ENCODE data around the gene PHKB. TPM values are rescaled to one million over a fixed set of nuclear protein-coding genes. Genes with fewer than 3 reads are reported as not detected.

Gene PHKB
- total RNA-seq, 1 experiment from 2014 or later: 38.8 TPM

GRCh38 chr16:47636501-47637099 is 175.5 kb downstream of the PHKB start:
- no peak for DNase-seq
- Histone ChIP-seq H3K23me2 (ENCODE audit: insufficient read length, low read depth, low read length, poor library complexity, severe bottlenecking) (no peaks in the 10 kb centered on the region), H3K27ac (ENCODE audit: insufficient read length, low read depth, low read length) (no peak overlapping the region), H4K8ac (replicated peaks; ENCODE audit: insufficient read length, low read depth, low read length) (no peak overlapping the region), H3K23ac (ENCODE audit: insufficient read length, low read depth, low read length) (no peak overlapping the region), H3K79me1 (ENCODE audit: insufficient read depth, low read depth, low read length, poor library complexity, severe bottlenecking) (no peaks in the 10 kb centered on the region), H2BK5ac (ENCODE audit: insufficient read length, low read length) (no peak overlapping the region), H4K5ac (ENCODE audit: insufficient read length, low read depth, low read length) (no peak overlapping the region), H3K56ac (ENCODE audit: insufficient read length, low read depth, low read length) (no peak overlapping the region), H3K4me2 (ENCODE audit: insufficient read depth, insufficient read length, low read length) (no peak overlapping the region), H2AK5ac (ENCODE audit: insufficient read length, low read length) (no peak overlapping the region), H2BK20ac (ENCODE audit: low read depth, low read length, poor library complexity, severe bottlenecking) (no peak overlapping the region), H3K27me3 (ENCODE audit: insufficient read depth, low read length) (no peaks in the 10 kb centered on the region), H2BK12ac (ENCODE audit: insufficient read length, low read depth, low read length) (no peak overlapping the region), H3K9me3 (ENCODE audit: control insufficient read depth, low read depth, low read length) (no peaks in the 10 kb centered on the region), H2BK15ac (ENCODE audit: low read depth, low read length) (no peak overlapping the region), H3K14ac (ENCODE audit: insufficient read depth, low read length) (no peak overlapping the region), H3K18ac (ENCODE audit: insufficient read length, low read depth, low read length) (no peak overlapping the region), H4K91ac (ENCODE audit: insufficient read length, low read depth, low read length) (no peak overlapping the region), H3K4me1 (ENCODE audit: insufficient read depth, low read length) (no peaks in the 10 kb centered on the region), H4K20me1 (ENCODE audit: control insufficient read depth, insufficient read depth, insufficient read length) (no peaks in the 10 kb centered on the region), H3K4ac (ENCODE audit: low read depth, low read length) (no peak overlapping the region), H2AFZ (ENCODE audit: low read length) (no peak overlapping the region), H3T11ph (ENCODE audit: low read length) (no peak overlapping the region), H3K9ac (ENCODE audit: extremely low read depth, insufficient read length, low read length) (no peak overlapping the region), H3K79me2 (ENCODE audit: insufficient read depth, low read length) (no peaks in the 10 kb centered on the region), H2BK120ac (ENCODE audit: low read depth, low read length, poor library complexity, severe bottlenecking) (no peak overlapping the region)
- Mint-ChIP-seq H3K27me3 (ENCODE audit: low read depth) (no peaks in the 10 kb centered on the region), H3K4me3 (no peak overlapping the region), H3K4me1 (peaks cover 5% of the 10 kb centered on the region in 2 experiments), H3K27ac (no peak overlapping the region), H3K36me3 (ENCODE audit: insufficient read depth in 1 of 3, low read depth in 3 of 3) (peaks cover 0 to 10% (median 0%) of the 10 kb centered on the region in 3 experiments; a peak in 2 of 7 replicates), H3K9me3 (no peaks in the 10 kb centered on the region; a peak in 1 of 5 replicates)
- WGBS (ENCODE audit: extremely low coverage, insufficient read length, low lambda C conversion rate): no CpG with 5 or more reads among the region's 13 CpGs
- TF ChIP-seq, protein P1, sequence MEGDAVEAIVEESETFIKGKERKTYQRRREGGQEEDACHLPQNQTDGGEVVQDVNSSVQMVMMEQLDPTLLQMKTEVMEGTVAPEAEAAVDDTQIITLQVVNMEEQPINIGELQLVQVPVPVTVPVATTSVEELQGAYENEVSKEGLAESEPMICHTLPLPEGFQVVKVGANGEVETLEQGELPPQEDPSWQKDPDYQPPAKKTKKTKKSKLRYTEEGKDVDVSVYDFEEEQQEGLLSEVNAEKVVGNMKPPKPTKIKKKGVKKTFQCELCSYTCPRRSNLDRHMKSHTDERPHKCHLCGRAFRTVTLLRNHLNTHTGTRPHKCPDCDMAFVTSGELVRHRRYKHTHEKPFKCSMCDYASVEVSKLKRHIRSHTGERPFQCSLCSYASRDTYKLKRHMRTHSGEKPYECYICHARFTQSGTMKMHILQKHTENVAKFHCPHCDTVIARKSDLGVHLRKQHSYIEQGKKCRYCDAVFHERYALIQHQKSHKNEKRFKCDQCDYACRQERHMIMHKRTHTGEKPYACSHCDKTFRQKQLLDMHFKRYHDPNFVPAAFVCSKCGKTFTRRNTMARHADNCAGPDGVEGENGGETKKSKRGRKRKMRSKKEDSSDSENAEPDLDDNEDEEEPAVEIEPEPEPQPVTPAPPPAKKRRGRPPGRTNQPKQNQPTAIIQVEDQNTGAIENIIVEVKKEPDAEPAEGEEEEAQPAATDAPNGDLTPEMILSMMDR (conservative IDR thresholded peaks at IDR 0.05): no peak
